Caco-2 (cell line): Measurements from ENCODE around the gene LCN1. TPM values are rescaled to one million over a fixed set of nuclear protein-coding genes. Genes with fewer than 3 reads are reported as not detected.
A peak's percentile ranks its signal among the peaks of the same experiment; 100 is the strongest.

Experiments
- BruUV-seq: library from RNA; stranded (reverse); fragments of 400-500 nt; replicated peaks from 2 replicates; lab custom pipeline; 2021; lab: Mats Ljungman, UMichigan
- CTCF ChIA-PET: fragments of 300-600 bp; sonication (Branson Sonifier 250); formaldehyde crosslinking; loops from one replicate; lab custom pipeline; 2022; ENCODE audit warnings: antibody characterized with exemption; lab: Charles Lee
- POLR2A ChIA-PET: fragments of 300-600 bp; sonication (Branson Sonifier 250); formaldehyde crosslinking; loops from one replicate; lab custom pipeline; 2022; ENCODE audit warnings: antibody characterized with exemption; lab: Charles Lee
- DNase-seq, 2 experiments: peaks; one replicate each; pipeline versions ENCODE4 v3.0.0 to v3.0.0-alpha.2; 2020 to 2022
- H3K27me3 ChIP-seq: replicated peaks from 2 replicates; pipeline ENCODE4 v1.6.0; 2011; ENCODE audit warnings: low read length; ENCODE audit not compliant: control insufficient read depth, insufficient read depth
- H3K36me3 ChIP-seq: 2 replicates; pipeline ENCODE4 v1.5.1; 2011; ENCODE audit warnings: low read length; ENCODE audit not compliant: control insufficient read depth, insufficient read depth
- H3K4me1 ChIP-seq: fragments of 250-450 bp; sonication (Bioruptor Pico); 2 replicates; pipeline ENCODE4 v1.5.1; 2020; ENCODE audit warnings: mild to moderate bottlenecking
- H3K4me3 ChIP-seq: 2 replicates; pipeline ENCODE4 v1.5.1; 2011; ENCODE audit warnings: low read depth, mild to moderate bottlenecking, control low read depth, low read length
- H3K9me3 ChIP-seq: fragments of 250-450 bp; sonication (Bioruptor Pico); 2 replicates; pipeline ENCODE4 v1.5.1; 2020; ENCODE audit warnings: mild to moderate bottlenecking, moderate library complexity
- H3K27ac Mint-ChIP-seq: one replicate; pipeline ENCODE4 v1.8.0; 2022; ENCODE audit warnings: mixed read lengths; ENCODE audit not compliant: unreplicated experiment
- H3K27me3 Mint-ChIP-seq: one replicate; pipeline ENCODE4 v1.8.0; 2022; ENCODE audit warnings: mixed read lengths; ENCODE audit not compliant: insufficient read depth, unreplicated experiment
- H3K36me3 Mint-ChIP-seq: one replicate; pipeline ENCODE4 v1.8.0; 2022; ENCODE audit warnings: mild to moderate bottlenecking, mixed read lengths; ENCODE audit not compliant: insufficient read depth, unreplicated experiment
- H3K4me1 Mint-ChIP-seq: one replicate; pipeline ENCODE4 v1.8.0; 2022; ENCODE audit warnings: low read depth, mixed read lengths; ENCODE audit not compliant: unreplicated experiment
- H3K4me3 Mint-ChIP-seq: one replicate; pipeline ENCODE4 v1.8.0; 2022; ENCODE audit warnings: mild to moderate bottlenecking, moderate library complexity, mixed read lengths; ENCODE audit not compliant: unreplicated experiment
- H3K9me3 Mint-ChIP-seq: one replicate; pipeline ENCODE4 v1.8.0; 2022; ENCODE audit warnings: mixed read lengths; ENCODE audit not compliant: unreplicated experiment
- intact Hi-C: fragments of 100-400 bp; cut with micrococcal nuclease; formaldehyde crosslinking; loops from one replicate; pipeline ENCODE4 v1.10.0; 2022; ENCODE audit not compliant: unreplicated experiment
- total RNA-seq: library from RNA; stranded (reverse); gene quantifications from 2 replicates; pipeline ENCODE4 v1.2.3, GENCODE V29; 2022
- TF ChIP-seq, protein P1 (sequence below), 2 experiments: fragments of 200-600 bp in 1 of 2; IDR thresholded peaks; 1 replicate in 1 of 2; 2 replicates in 1 of 2; pipeline versions ENCODE4 v1.5.1 to v1.8.0; 2011 to 2022; ENCODE audit warnings: antibody characterized with exemption in 1 of 2, control low read depth in 1 of 2, inconsistent platforms in 1 of 2, low read depth in 1 of 2, low read length in 1 of 2, mild to moderate bottlenecking in 1 of 2, moderate library complexity in 1 of 2; ENCODE audit not compliant: insufficient read depth in 1 of 2, severe bottlenecking in 1 of 2, unreplicated experiment in 1 of 2

LCN1 gene
- total RNA-seq, 1 experiment from 2014 or later = not detected

DNA sequence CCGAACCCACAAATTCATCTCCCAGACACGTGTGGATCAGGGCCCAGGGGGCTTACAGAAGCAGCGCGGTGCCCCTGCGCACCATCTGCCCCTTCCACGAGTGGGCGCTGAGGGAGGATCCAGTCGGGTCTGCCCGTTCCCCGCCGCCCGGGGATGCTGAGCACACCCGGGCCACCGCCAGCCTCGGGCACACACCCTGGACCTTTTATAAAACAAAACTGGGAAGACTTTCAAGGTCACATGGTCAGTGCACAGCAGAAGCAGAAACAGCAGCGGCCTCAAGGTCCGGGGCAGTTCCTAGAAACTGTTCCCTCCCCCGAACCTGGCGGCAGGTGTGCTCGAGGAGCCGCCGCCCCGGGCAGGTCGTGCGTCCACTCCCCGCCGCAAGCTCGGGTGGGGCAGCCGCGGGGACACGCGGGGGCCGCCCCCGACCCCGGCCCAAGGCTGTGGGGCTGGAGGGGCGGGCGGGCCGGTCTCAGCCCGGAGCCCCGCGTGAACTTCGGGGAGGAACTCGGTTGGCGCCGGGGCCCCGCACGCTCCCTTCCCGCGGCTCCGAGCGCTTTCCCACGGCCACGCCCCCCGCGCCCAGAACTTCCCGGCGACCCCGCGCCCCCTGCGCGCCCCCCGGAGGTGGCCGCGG, 42.3 kb upstream of the LCN1 start:
- intact Hi-C loops = no loop called here
- ChIA-PET POLR2A (no interaction called here), CTCF (no interaction called here)
- H3K9me3 Mint-ChIP-seq = no peaks in the 10 kb centered on the region
- no TSS peak for BruUV-seq
- H3K4me1 ChIP-seq = peaks cover under 1% of the 10 kb centered on the region; the same call in 1 of the 2 replicates
- H3K36me3 Mint-ChIP-seq = peaks cover 11% of the 10 kb centered on the region
- no peaks in the 10 kb centered on the region for H3K9me3 ChIP-seq
- H3K4me3 ChIP-seq = peak overlapping the region; percentile 93
- peak in 1 of 2 experiments; percentile 56 for DNase-seq
- TF ChIP-seq, protein P1, sequence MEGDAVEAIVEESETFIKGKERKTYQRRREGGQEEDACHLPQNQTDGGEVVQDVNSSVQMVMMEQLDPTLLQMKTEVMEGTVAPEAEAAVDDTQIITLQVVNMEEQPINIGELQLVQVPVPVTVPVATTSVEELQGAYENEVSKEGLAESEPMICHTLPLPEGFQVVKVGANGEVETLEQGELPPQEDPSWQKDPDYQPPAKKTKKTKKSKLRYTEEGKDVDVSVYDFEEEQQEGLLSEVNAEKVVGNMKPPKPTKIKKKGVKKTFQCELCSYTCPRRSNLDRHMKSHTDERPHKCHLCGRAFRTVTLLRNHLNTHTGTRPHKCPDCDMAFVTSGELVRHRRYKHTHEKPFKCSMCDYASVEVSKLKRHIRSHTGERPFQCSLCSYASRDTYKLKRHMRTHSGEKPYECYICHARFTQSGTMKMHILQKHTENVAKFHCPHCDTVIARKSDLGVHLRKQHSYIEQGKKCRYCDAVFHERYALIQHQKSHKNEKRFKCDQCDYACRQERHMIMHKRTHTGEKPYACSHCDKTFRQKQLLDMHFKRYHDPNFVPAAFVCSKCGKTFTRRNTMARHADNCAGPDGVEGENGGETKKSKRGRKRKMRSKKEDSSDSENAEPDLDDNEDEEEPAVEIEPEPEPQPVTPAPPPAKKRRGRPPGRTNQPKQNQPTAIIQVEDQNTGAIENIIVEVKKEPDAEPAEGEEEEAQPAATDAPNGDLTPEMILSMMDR (IDR thresholded peaks at IDR 0.05; ENCODE audit: insufficient read depth in 1 of 2, low read depth in 1 of 2, low read length in 1 of 2, severe bottlenecking in 1 of 2, unreplicated experiment in 1 of 2) = peak in 1 of 2 experiments; percentile 34
- no peaks in the 10 kb centered on the region for H3K4me1 Mint-ChIP-seq
- H3K27ac Mint-ChIP-seq = no peak overlapping the region
- H3K36me3 ChIP-seq = no peaks in the 10 kb centered on the region
- H3K27me3 Mint-ChIP-seq = no peaks in the 10 kb centered on the region
- H3K4me3 Mint-ChIP-seq = peak overlapping the region; percentile 76
- H3K27me3 ChIP-seq = no peaks in the 10 kb centered on the region

DNA sequence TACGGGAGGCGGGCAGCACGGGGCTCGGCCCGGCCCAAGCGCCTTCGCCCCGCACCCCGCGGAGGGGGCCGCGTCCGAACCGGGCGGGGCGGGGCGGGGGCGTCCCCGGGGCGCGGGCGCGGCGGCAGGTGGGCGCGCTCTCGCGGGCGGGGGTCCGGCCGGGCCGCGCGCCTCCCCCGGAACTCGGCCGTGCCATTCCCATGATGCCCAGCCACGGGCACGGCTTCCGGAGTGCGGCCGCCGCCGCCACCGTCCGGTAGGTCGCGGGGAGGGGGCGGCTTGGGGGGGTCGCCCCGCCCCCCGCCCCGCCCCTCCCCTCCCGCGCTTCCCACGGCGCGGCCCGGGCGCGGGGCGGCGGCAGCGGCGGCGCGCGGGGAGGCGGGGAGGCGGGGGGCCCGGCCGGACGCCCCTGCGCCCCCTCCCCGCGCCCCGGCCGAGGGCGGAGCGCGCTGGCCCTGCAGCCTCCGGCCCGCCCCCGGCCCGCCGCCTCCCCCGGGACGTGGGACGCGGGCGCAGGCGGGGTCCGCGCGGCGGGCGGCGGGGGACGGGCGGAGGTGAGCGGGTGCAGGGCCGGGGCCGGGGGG, 41.7 kb upstream of the LCN1 start, which contains the start of gene PPP1R26:
Gene PPP1R26, plus strand, starts transcription at position 314 of the 584 bp plus-strand sequence. CDS start 4,729 bp downstream, outside the sequence.
- POLR2A ChIA-PET = no interaction called here
- peaks cover 15% of the 10 kb centered on the region for H3K36me3 Mint-ChIP-seq
- Histone ChIP-seq H3K27me3 (no peaks in the 10 kb centered on the region), H3K9me3 (no peaks in the 10 kb centered on the region), H3K4me1 (no peaks in the 10 kb centered on the region), H3K36me3 (no peaks in the 10 kb centered on the region; the same call in 1 of the 2 replicates), H3K4me3 (peak within 1 kb of the TSS; percentile 93)
- peak within 1 kb of the TSS; percentile 76 for H3K4me3 Mint-ChIP-seq
- peak in 1 of 2 experiments; percentile 47 for DNase-seq
- TF ChIP-seq, protein P1 (IDR thresholded peaks at IDR 0.05; ENCODE audit: insufficient read depth in 1 of 2, low read depth in 1 of 2, low read length in 1 of 2, severe bottlenecking in 1 of 2, unreplicated experiment in 1 of 2) = no peak
- H3K9me3 Mint-ChIP-seq = no peaks in the 10 kb centered on the region
- intact Hi-C loops = loop anchor here (2.0 kb wide), 1 partner anchor 21 kb away; the partner anchor contains the start of gene MRPS2
- no peaks in the 10 kb centered on the region for H3K27me3 Mint-ChIP-seq
- no peak within 1 kb of the TSS for H3K27ac Mint-ChIP-seq
- BruUV-seq = no TSS peak
- CTCF ChIA-PET = no interaction called here
- no peaks in the 10 kb centered on the region for H3K4me1 Mint-ChIP-seq

DNA sequence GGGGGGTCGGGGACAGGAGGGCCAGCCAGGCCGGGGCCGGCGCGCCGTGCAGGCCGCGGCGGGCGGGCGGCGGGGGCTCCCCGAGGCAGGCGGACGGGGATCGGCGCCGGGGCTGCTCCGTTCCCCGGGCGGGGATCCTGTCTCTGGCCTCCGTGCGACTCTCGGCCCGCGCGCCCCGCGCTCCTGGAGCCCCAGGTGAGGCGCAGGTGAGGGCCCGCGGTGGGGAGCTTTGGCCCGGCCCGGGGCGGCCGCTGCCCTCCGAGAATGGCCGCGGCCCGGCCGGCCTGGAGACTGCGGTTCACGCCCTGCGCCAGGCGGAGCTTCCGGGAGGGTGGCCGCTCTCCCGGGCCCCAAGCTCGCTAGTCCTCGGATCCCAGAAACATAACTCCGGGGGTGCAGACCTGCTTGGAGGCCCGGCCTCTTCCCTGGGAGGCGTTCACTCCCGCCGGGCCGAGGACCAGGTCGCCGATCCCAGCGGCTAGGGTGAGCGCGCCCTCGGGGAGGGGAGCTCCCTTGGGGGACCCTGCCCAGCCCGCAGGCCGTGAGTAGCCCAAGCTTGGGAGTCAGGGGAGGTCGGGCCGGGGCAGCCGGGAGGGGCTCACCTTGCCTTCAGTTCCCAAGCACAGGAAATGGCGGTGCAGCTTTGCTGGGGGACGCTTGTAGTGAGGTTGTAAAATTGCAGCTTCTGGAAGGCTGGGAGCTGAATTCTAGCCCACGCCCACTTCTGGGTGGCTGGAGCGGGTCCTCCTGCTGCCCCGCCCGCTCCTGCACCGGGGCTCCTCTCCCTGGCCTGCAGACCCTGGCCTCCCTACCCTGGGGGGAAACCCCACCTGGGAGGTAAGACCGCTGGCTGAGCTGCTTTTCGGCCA, 40.9 kb upstream of the LCN1 start:
- Histone ChIP-seq H3K36me3 (no peaks in the 10 kb centered on the region; the same call in 1 of the 2 replicates), H3K4me3 (peak overlapping the region; percentile 93), H3K9me3 (no peaks in the 10 kb centered on the region), H3K27me3 (no peaks in the 10 kb centered on the region), H3K4me1 (no peaks in the 10 kb centered on the region)
- Mint-ChIP-seq H3K27ac (no peak overlapping the region), H3K4me3 (peak overlapping the region; percentile 65), H3K4me1 (no peaks in the 10 kb centered on the region), H3K27me3 (no peaks in the 10 kb centered on the region), H3K36me3 (peaks cover 19% of the 10 kb centered on the region), H3K9me3 (no peaks in the 10 kb centered on the region)
- intact Hi-C loops = loop anchor here (2.0 kb wide), 1 partner anchor 20 kb away; the partner anchor contains the start of gene MRPS2
- CTCF ChIA-PET = interaction anchor here (0.8 kb wide), 1 partner anchor 20 kb away, joined by 3 read pairs; no protein-coding TSS in a partner anchor
- peak; percentile 58 for DNase-seq
- TF ChIP-seq, protein P1 (IDR thresholded peaks at IDR 0.05; ENCODE audit: insufficient read depth in 1 of 2, low read depth in 1 of 2, low read length in 1 of 2, severe bottlenecking in 1 of 2, unreplicated experiment in 1 of 2) = no peak
- POLR2A ChIA-PET = no interaction called here
- BruUV-seq = no TSS peak
